HS-27A (cell line): ENCODE results near the gene NADK2.
"Not testable (repeated sequence)": the region's sequence is repeated elsewhere in the genome, so short reads cannot be mapped to it uniquely, and the experiment has no call there.

ENCODE experiments used
- DNase-seq: peaks from one replicate; pipeline ENCODE4 v3.0.0-alpha.2; 2012; ENCODE audit warnings: low read depth, missing footprints

The NADK2 gene

DNA sequence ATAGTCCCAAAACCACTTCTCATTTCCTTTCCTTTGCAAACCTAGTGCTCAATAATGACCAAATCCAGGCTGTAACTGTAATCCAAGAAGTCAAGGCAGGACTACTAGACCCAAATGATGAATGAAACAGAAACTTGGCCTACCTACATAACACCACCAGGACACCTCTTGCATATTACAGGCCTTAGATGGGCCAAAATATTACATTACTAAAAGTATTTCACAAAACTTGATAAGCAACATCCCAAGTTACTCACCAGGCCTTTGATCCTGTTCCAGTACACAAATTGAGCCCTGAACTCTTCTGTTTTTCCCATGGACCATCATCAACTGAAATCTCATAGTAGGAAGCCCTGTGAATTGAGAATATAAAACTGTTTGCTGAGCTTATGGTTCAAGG is 34.8 kb downstream of the NADK2 start:
- DNase-seq = no peak

DNA sequence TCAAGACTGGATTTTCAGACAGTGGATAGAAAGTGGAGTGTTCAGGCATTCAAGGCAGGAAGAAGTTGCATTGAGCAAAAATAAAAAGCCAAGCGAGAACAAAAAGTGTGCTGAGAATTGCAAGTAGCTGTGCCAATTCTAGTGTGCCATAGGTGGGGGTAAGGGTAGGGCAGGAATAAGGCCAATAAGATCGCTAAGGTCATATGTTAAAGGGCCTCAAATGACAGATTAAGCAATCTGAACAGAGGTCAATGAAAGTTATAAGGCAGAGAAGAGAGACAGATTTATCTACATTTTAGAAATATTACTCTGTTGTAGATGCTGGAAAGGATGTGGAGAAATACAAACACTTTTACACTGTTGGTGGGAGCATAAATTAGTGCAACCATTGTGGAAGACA is 36.4 kb downstream of the NADK2 start:
- DNase-seq = no peak

DNA sequence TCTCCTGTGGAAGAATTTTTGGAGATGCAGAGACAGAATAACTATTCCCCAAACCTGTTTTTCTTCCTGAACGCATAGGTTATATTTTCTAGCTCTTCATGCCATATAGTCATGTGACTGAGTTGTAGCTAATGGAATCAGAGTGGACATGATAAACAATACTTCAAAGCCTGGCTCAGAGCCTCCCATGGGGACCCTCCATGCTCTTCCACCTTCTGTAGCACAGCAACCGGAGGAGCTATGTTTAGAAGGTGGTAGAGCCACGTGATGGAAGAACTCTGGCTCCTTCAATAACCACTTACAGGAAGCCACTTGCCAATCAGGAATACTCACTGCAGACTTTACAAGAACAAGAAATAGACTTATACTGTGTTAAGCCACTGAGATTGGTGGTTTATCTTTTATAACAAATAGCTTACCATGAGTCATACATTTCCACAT is 39.2 kb downstream of the NADK2 start:
- DNase-seq = no peak

DNA sequence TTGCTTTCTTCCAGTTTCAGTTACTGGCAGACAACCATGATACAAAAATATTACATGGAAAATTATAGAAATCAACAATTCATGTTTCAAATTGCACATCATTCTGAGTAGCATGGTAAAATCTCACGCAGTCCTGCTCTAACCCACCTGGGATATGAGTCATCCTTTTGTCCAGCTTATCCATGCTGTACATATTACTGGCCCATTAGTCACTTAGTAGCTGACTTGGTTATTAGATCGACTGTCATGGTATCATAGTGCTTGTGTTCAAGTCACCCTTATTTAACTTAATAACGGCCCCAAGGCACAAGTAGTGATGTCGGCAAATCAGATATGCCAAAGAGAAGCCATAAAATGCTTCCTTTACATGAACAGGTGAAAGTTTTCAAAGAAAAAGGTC is 41.2 kb downstream of the NADK2 start:
- DNase-seq = no peak

DNA sequence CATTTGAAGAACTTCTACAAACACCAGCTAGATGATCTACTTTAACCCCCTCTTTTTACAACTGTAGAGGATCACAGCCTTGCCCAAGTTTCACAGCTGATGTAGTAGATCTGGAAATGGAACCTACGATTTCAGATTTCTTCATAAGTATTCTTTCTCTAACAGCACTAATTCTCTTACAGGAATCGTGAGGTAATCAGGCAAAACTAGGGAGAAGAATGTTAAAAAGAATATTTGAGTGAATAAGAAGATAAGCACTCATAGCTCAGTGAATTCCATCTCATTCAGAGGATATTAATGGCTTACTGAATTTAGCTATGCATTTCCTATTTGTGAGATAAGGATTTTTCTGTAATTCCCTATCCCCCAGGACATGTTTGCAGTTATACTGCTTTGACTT is 42.1 kb downstream of the NADK2 start:
- DNase-seq = no peak

DNA sequence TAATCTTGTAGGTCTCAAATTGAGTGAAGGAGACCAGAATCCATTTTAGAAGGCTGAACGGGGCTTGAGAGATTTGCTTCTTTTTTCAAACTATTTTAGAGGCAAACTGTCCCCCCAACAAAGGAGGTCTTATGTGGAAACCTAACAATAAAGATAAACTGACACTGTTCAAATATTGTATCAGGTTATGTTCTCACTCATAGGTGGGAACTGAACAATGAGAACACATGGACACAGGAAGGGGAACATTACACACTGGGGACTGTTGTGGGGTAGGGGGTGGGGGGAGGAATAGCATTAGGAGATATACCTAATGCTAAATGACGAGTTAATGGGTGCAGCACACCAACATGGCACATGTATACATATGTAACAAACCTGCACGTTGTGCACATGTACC is 42.9 kb downstream of the NADK2 start:
- DNase-seq = not testable (repeated sequence)

DNA sequence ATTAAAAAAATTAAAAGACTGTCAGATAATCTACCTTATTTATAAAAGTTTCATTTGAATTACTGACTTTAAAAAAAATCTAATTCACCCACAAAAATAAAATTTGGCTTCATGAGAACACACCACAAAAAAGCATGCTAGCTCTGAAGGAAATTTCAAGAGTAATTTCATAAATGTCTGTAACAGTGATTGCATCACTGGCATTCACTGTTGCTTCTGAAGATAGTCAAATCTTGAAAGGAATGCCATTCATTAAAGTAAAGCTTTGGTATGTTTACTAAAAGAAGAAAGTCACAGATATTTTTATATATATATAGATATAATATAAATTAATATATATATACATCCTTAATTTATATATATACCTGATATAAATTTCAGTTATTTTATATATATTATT is 43.4 kb downstream of the NADK2 start:
- no peak for DNase-seq

DNA sequence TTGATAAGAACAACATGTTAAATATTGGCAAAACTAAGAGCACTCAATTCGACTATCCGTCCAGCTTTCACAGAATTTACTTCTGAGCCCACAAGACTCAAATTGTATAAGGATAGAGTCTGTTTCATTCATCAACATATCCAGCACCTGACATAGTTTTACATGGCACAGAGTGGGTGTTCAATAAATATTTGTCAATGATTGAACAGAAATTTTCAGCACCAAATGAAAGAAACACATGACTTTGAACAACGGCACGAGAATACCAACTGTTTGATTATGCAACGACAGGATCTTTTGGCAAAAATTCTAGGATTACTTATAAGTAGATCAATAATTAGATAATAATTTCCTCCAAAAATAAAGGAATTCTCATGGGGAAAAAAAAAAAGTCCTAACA is 48.0 kb downstream of the NADK2 start:
- DNase-seq = no peak

DNA sequence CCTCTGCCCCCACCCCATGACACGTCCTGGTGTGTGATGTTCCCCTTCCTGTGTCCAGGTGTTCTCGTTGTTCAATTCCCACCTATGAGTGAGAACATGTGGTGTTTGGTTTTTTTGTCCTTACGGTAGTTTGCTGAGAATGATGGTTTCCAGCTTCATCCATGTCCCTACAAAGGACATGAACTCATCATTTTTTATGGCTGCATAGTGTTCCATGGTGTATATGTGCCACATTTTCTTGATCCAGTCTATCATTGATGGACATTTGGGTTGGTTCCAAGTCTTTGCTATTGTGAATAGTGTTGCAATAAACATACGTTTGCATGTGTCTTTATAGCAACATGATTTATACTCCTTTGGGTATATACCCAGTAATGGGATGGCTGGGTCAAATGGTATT is 57.3 kb downstream of the NADK2 start:
- DNase-seq = not testable (repeated sequence)

DNA sequence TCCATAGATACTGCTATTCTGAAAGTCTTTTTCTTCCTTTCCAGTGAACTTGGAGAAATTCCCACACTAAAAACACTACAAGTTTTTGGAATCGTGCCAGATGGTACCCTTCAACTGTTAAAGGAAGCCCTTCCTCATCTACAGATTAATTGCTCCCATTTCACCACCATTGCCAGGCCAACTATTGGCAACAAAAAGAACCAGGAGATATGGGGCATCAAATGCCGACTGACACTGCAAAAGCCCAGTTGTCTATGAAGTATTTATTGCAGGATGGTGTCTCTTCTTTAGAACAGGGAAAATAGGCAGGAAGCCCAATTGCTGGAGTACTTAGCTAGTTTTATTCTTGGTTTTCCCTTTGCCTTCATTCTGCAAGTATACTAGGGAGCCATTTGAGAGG is 60.0 kb downstream of the NADK2 start:
- DNase-seq = no peak

DNA sequence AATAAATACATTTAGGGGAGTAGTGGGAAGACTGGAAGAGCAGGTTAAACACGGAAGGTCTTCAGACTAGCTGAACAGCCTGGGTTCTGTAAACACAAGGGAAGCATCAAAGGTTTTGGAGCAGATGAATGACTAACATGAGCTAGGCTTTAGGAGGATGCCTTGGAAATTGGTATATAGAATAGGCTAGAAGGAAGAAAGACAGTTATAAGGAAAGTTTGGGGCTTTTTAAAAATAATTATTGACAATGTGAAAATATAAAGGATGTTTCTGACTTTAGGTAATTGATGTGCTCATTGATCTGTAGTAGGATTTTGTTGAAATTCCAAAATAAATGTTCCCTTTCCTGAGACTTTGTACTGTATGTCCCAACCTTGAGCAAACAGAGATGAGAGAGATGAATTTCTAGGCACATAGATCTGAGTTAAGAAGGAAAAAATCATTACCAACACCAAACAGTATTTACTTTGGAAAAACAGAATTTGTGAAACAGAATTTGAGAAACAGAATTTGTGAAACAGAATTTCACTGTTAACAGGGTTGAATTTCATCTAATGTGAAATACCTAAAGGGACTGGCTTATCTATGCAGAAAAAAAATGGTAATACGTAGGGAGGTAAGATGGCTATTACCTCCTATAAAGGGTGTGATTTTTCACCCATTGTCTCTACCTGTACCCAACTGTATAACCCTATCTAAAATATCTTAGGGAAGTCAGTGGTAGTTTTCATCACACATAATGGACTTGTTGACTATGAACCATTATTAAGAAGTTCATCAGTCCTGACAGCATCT is 61.0 kb downstream of the NADK2 start:
- DNase-seq = no peak

DNA sequence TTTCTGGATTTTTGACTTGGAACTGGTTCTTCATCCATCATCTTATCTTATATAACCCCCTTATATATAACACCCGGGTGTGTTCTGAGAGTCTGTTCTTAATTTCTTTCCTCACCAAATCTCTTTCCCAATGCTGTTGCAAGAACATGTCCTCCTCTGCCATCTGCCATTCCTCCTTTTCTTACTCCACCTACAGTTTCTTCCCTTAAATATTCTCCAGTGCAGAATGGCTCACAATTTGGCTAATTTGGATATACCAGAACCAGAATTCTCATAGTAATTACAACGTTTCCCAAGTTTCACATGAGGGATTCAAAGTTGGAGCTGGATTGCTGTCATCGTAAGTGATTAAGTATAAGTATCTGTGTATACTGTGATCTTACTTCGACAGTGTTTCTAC is 61.8 kb downstream of the NADK2 start:
- DNase-seq = no peak

DNA sequence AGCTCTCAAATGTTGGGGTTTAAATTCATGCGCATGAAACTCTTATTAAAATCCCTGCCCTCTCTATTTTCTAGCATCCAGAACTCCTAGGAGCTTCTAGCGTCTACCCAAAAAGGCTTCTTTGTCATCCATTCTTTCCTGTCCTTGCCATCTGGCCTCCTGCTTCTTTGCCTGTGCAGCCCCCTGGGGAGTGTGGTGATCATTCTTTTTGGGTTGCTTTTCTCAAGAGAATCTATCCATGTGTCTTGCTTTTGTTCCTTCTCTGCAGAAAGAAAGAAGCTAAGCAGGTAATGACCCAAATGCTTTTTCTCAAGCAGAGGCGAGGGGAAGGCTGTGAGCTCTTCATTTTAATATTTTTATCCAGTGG is 63.2 kb downstream of the NADK2 start:
- DNase-seq = no peak

DNA sequence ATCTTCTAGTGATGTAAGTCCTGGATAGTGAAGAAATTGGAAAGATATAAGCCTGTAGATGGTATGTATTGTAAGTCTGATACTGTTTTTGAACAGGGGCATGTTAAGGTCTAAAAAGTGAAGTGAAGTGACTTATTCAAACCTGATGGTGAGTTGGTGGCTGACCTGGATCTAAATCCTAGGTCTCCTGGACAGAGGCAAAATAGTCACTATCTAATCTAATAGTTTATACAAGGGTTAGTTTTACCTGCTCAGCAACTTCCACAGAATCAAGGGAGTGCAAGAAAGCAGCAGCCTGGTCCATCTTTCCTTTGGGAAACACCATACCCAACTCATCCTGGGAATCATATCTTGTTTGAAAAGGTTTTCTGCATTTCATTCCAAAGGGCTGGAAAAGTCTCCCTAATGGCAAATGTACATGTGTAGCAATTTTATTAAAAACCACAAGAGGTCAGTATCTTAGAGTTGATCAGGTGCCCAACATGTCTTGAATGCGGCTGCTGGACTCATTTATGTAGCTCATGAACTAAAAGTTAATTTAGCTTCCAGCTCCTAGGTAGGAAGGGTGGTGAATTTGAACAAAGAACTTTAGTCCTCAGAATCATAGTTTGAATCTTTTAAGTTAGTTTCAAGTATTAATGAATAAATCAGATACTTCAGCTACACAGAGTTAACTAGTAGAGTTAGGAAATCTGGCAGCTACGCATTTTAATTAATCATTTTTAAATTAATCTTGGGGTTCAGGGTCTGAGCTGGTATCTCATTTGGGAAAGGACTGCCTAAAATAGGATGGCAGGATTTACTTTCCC is 63.8 kb downstream of the NADK2 start:
- no peak for DNase-seq

DNA sequence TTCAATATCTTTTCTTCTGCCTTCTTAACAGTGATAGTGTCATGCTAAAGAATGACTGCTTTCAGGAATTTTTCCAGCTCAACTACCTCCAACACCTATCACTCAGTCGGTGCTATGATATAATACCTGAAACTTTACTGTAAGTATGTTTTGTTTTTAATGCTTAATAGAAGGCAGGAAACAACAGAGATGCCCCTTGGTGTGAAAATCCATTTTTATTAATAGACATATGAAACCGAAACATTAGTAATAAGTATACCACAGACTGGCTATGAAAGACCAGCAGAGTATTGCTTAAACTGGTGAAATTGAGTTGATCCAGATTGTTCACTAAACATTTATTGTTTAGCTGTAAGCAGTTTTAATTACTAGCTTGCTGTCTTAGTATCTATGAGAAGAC is 64.6 kb downstream of the NADK2 start:
- no peak for DNase-seq

DNA sequence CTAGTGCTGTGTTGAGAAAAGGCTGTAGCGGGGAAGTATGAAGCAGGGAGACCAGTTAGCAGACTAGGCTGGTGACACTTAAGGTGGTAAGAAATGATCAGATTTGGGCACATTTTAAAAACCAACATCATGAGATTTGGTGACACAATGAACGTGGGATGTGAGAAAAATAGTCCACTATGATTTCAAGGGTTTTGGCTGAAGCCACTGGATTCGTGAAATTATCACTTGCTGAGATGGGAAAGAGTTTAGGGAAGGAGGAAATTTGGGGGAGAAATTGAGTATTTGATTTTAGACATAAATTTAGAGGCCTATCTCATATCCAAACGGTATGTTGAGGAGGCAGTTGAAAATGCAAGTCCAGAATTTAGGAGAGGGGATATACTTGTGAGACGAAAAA is 66.7 kb downstream of the NADK2 start:
- DNase-seq = no peak

DNA sequence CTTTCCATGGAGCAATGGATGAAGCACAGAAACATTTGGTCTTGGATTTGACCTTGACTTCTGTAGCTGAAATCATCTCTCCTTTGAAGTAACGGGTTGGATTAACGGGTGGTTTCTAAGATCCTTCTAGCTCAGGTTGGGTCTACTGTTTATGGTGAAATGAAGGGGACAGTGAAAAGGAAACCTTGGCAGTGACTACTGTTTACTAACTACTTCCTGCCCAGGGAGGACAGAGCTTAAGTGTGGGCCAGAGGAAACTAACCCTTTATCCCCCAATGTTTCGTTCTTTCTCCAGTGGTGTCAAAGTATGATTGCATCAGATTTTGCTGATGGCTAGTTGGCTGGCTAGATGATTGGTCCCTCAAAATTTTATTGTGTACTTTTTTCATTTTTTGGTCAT is 67.6 kb downstream of the NADK2 start:
- DNase-seq = no peak

DNA sequence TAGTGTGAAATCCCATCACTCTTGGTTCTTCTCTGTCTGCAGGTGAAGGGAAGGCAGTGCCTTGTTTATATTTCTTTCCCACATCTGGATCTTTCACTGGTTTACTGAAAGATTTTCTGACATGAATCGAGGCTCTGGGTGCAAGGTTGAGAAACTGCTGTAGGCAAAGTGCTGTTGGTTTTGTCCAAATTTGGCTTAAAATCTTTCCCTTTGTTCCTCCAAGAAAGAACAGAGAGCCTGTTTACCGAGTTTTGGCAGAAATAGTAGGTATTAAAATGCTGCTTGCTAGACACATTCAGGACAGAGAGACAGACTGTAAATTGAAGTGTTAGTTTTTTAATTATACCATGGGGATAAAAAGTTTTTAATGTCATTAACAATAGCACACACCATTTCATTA is 68.3 kb downstream of the NADK2 start:
- DNase-seq = no peak

DNA sequence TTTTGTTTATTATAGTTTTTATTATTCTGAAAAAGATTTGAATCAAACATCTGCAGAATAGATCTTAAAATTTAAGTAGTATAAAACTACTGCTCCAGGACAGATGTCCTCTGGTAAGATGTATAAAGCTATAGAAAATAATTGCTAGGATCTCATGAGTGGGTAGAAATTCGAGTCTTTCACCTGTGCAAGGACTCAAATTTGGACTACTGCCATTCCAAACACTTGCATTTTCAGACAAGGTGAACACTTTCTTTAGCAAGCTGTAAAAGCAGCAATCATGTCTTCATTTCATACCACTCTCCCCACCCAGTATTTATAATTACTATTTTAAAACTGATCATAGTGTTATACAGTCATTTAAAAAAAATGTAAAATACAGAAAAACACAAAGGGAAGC is 69.1 kb downstream of the NADK2 start:
- DNase-seq = no peak

DNA sequence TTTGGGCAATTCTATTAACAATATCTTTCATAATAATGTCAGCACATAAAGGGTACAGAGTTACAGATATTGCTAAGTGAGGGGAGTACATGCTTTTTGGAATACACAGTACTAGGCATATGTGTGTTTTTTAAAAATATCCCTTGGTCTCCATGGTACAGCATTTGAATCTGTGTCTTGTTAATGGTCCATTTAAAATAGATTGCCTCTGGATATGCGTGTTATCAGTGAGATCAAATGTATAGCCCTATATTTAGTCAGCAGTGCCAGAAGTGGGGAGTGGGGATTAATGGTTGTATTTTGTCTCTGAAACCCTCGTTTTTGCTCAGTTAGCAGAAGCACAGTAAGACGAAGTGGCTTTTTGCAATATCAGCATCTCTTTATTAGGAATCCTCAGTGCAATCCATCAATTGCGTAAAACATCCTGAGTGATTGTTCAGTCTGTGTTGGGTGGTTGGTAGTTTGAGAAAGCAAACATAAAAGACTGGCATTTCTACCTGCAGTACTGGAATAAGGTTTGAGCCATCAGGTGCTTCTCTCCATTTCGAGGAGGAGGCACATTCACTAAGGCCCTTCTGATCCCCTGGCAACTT is 70.8 kb downstream of the NADK2 start:
- no peak for DNase-seq

DNA sequence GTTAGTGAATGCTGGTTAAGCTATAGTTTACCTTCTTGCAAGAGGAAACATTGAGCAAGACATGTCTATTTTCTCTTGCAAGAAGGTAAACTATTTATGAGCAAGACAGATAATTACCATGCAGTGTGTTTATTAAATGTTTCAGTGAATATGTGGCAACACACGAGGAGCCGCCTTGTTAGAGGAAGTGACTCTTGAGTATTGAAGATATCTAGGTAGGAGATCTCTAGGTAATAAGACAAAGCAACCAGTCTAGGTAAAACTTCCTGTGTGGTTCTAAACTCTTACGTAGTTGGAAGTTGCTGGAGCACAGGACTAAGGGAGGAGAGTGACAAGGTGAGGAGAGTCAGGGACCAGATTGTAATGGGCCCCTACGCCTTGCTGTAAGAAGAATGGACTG is 73.0 kb downstream of the NADK2 start:
- no peak for DNase-seq

DNA sequence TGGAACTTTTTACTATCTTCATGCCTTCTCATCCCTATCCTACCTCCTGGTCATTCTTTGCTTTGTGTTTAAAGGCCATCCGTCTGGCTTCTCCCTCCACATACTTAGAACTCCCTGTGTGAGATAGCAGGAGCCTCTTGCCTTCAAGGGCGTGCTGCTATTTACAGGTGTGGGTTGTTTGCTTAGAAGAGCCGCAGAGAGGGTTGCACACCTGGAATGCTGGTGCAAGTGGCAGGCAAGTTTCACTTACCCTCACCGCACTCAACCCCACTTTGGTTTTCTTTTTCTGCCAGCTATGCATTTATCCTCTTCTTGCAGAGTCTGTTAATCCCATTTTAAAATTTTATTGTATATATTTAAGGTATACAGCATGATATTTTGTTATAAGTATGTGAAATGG is 77.3 kb downstream of the NADK2 start:
- DNase-seq = no peak

DNA sequence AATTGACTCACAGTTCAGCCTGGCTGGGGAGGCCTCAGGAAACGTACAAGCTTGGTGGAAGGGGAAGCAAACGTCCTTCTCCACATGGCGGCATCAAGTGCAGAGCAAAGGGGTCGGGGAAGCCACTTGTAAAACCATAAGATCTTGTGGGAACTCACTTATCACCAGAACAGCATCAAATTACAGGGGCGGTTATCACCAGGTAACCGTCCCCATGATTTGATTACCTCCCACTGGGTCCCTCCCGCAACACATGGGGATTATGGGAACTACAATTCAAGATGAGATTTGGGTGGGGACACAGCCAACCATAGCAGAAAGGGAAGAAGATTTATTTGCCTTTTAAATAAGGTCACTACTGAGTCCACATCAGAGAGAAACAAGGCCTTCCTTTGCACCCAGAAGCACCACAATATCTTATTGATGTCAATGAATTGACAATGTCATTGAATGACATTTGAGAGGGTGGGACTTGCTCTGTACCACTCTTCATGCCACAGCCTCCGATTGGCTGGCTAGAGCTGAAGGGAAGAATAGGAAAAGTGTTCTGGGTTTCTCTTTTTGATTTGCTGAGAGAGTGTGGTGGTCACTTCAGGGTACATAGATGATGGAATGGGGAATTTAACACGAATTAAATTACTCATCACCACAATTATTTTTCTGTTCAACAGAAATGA is 78.8 kb downstream of the NADK2 start:
- DNase-seq = no peak
